H9 (cell line): ENCODE measurements around the gene PPFIA4. TPM values are rescaled to one million over a fixed set of nuclear protein-coding genes. Genes with fewer than 3 reads are reported as not detected.
A peak's percentile ranks its signal among the peaks of the same experiment; 100 is the strongest.

Source experiments
- DNase-seq: peaks from one replicate; pipeline ENCODE4 v3.0.0-alpha.2; 2017
- H2AFZ ChIP-seq: one replicate; pipeline ENCODE4 v1.6.1; 2013; ENCODE audit warnings: mild to moderate bottlenecking, low read length, control low read depth, moderate library complexity
- H2AK5ac ChIP-seq: 2 replicates; pipeline ENCODE4 v1.6.1; 2013; ENCODE audit warnings: low read length, control low read depth, mixed read lengths; ENCODE audit not compliant: insufficient read length
- H2BK120ac ChIP-seq: one replicate; pipeline ENCODE4 v1.6.1; 2013; ENCODE audit warnings: low read depth, mild to moderate bottlenecking, low read length, control low read depth, inconsistent platforms; ENCODE audit not compliant: poor library complexity, severe bottlenecking
- H2BK12ac ChIP-seq: 2 replicates; pipeline ENCODE4 v1.6.1; 2013; ENCODE audit warnings: low read length, control low read depth, mixed read lengths, low read depth; ENCODE audit not compliant: insufficient read length
- H2BK15ac ChIP-seq: 2 replicates; pipeline ENCODE4 v1.6.1; 2013; ENCODE audit warnings: low read depth, low read length, control low read depth
- H2BK20ac ChIP-seq: one replicate; pipeline ENCODE4 v1.6.1; 2013; ENCODE audit warnings: low read depth, mild to moderate bottlenecking, low read length, control low read depth, inconsistent platforms; ENCODE audit not compliant: poor library complexity, severe bottlenecking
- H2BK5ac ChIP-seq: 2 replicates; pipeline ENCODE4 v1.6.1; 2013; ENCODE audit warnings: low read length, control low read depth, mixed read lengths; ENCODE audit not compliant: insufficient read length
- H3K14ac ChIP-seq: 2 replicates; pipeline ENCODE4 v1.6.1; 2013; ENCODE audit warnings: low read length, control low read depth; ENCODE audit not compliant: insufficient read depth
- H3K18ac ChIP-seq: 2 replicates; pipeline ENCODE4 v1.6.1; 2013; ENCODE audit warnings: low read depth, mild to moderate bottlenecking, mixed read lengths, low read length, control low read depth; ENCODE audit not compliant: insufficient read length
- H3K23ac ChIP-seq: 2 replicates; pipeline ENCODE4 v1.6.1; 2013; ENCODE audit warnings: low read length, control low read depth, mixed read lengths, low read depth; ENCODE audit not compliant: insufficient read length
- H3K23me2 ChIP-seq: 2 replicates; pipeline ENCODE4 v1.6.1; 2013; ENCODE audit warnings: low read depth, mild to moderate bottlenecking, mixed read lengths, low read length, control low read depth; ENCODE audit not compliant: insufficient read length, poor library complexity, severe bottlenecking
- H3K27ac ChIP-seq: 2 replicates; pipeline ENCODE4 v1.5.1; 2013; ENCODE audit warnings: low read length, control low read depth, mixed read lengths, low read depth; ENCODE audit not compliant: insufficient read length
- H3K27me3 ChIP-seq: 2 replicates; pipeline ENCODE4 v1.6.1; 2013; ENCODE audit warnings: low read length, control low read depth, inconsistent platforms; ENCODE audit not compliant: insufficient read depth
- H3K4ac ChIP-seq: 2 replicates; pipeline ENCODE4 v1.6.1; 2013; ENCODE audit warnings: low read depth, mild to moderate bottlenecking, control low read depth, inconsistent platforms, low read length, moderate library complexity
- H3K4me1 ChIP-seq: 2 replicates; pipeline ENCODE4 v1.6.1; 2013; ENCODE audit warnings: low read length, control low read depth, inconsistent platforms; ENCODE audit not compliant: insufficient read depth
- H3K4me2 ChIP-seq: 2 replicates; pipeline ENCODE4 v1.6.1; 2013; ENCODE audit warnings: low read length, control low read depth, mixed read lengths; ENCODE audit not compliant: insufficient read length, insufficient read depth
- H3K56ac ChIP-seq: 2 replicates; pipeline ENCODE4 v1.6.1; 2013; ENCODE audit warnings: low read depth, mild to moderate bottlenecking, mixed read lengths, low read length, control low read depth; ENCODE audit not compliant: insufficient read length
- H3K79me1 ChIP-seq: 2 replicates; pipeline ENCODE4 v1.6.1; 2013; ENCODE audit warnings: low read depth, mild to moderate bottlenecking, moderate library complexity, low read length, control low read depth, inconsistent platforms; ENCODE audit not compliant: insufficient read depth, poor library complexity, severe bottlenecking
- H3K79me2 ChIP-seq: 2 replicates; pipeline ENCODE4 v1.6.1; 2013; ENCODE audit warnings: low read length, control low read depth, inconsistent platforms; ENCODE audit not compliant: insufficient read depth
- H3K9ac ChIP-seq: 2 replicates; pipeline ENCODE4 v1.6.1; 2013; ENCODE audit warnings: low read length, control low read depth, mixed read lengths; ENCODE audit not compliant: insufficient read length; ENCODE audit errors: extremely low read depth
- H3K9me3 ChIP-seq: one replicate; pipeline ENCODE4 v1.6.1; 2013; ENCODE audit warnings: low read depth, low read length, inconsistent platforms; ENCODE audit not compliant: control insufficient read depth
- H3T11ph ChIP-seq: one replicate; pipeline ENCODE4 v1.6.1; 2013; ENCODE audit warnings: mild to moderate bottlenecking, low read length, control low read depth, inconsistent platforms
- H4K20me1 ChIP-seq: one replicate; pipeline ENCODE4 v1.6.1; 2013; ENCODE audit not compliant: control insufficient read depth, insufficient read length, insufficient read depth
- H4K5ac ChIP-seq: 2 replicates; pipeline ENCODE4 v1.6.1; 2013; ENCODE audit warnings: low read depth, mild to moderate bottlenecking, mixed read lengths, low read length, control low read depth; ENCODE audit not compliant: insufficient read length
- H4K8ac ChIP-seq: replicated peaks from 2 replicates; pipeline ENCODE4 v1.6.1; 2013; ENCODE audit warnings: low read length, control low read depth, mixed read lengths, low read depth; ENCODE audit not compliant: insufficient read length
- H4K91ac ChIP-seq: 2 replicates; pipeline ENCODE4 v1.6.1; 2013; ENCODE audit warnings: low read depth, mild to moderate bottlenecking, moderate library complexity, mixed read lengths, low read length, control low read depth; ENCODE audit not compliant: insufficient read length
- H3K27ac Mint-ChIP-seq, 3 experiments: 2 replicates in 2 of 3; 3 replicates in 1 of 3; pipeline ENCODE4 v1.8.0; 2020 to 2021; ENCODE audit warnings: mixed read lengths in 3 of 3, mild to moderate bottlenecking in 1 of 3, moderate library complexity in 1 of 3
- H3K27me3 Mint-ChIP-seq: 2 replicates; pipeline ENCODE4 v1.8.0; 2021; ENCODE audit warnings: low read depth, mild to moderate bottlenecking, moderate library complexity, mixed read lengths
- H3K36me3 Mint-ChIP-seq, 3 experiments: 2 replicates in 2 of 3; 3 replicates in 1 of 3; pipeline ENCODE4 v1.8.0; 2020 to 2021; ENCODE audit warnings: low read depth in 3 of 3, mixed read lengths in 3 of 3; ENCODE audit not compliant: insufficient read depth in 1 of 3
- H3K4me1 Mint-ChIP-seq, 2 experiments: 2 replicates each; pipeline ENCODE4 v1.8.0; 2020; ENCODE audit warnings: mixed read lengths in 2 of 2
- H3K4me3 Mint-ChIP-seq, 2 experiments: 2 replicates in 1 of 2; 3 replicates in 1 of 2; pipeline ENCODE4 v1.8.0; 2020 to 2021; ENCODE audit warnings: mild to moderate bottlenecking in 2 of 2, mixed read lengths in 2 of 2, moderate library complexity in 1 of 2
- H3K9me3 Mint-ChIP-seq, 2 experiments: 2 replicates in 1 of 2; 3 replicates in 1 of 2; pipeline ENCODE4 v1.8.0; 2020; ENCODE audit warnings: mild to moderate bottlenecking in 2 of 2, mixed read lengths in 2 of 2, moderate library complexity in 1 of 2
- WGBS: extraction: QIAGEN DNeasy Blood & Tissue Kit; methylation state at CpG from one replicate; pipeline ENCODE4 v1.1.7; 2013; ENCODE audit warnings: missing lambda C conversion rate, low lambda C conversion rate, mixed read lengths; ENCODE audit not compliant: insufficient read length; ENCODE audit errors: extremely low coverage; 5-methylcytosine and 5-hydroxymethylcytosine counted together
- total RNA-seq: library from RNA; stranded (reverse); gene quantifications from 2 replicates; pipeline ENCODE4 v1.2.1, GENCODE V29; 2021
- TF ChIP-seq, protein P1 (sequence below): fragments of 200-600 bp; sonication (generic); conservative IDR thresholded peaks from 3 replicates; pipeline ENCODE4 v1.8.0; 2021; ENCODE audit warnings: antibody characterized with exemption, mild to moderate bottlenecking

The PPFIA4 gene
- total RNA-seq, 1 experiment from 2014 or later, result 3.9 TPM

DNA sequence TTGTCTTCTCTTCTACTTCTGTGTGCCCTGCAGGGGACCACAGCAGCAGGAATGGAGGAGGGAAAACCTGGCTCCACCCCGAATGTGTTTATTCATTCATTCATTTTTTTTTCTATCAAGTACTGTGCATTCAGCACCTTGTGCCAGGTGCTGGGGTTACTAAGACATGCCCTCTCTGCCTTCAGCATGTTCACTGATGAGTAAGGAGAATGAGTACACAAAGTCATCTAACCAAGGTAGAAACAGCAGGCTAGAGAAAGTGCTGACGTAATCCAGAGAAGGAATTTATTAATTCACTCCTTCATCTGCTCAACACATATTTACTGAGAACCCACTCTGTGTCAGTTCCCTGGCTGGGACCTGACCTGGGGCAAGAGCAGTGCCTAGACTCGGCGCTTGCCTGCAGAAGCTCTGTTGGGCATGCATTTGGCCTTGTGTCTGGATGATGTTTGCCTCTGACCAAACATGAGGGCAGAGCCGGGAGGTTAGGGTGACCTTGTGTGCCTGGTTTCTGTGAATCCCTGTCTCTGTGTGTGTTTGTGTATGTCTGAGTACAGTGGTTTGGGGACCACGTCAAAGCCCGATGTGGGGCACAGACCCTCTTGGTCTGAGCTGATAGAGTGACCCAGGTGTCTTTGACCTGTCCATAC, 62.8 kb downstream of the PPFIA4 start:
- H3K18ac ChIP-seq, result no peak overlapping the region
- no peaks in the 10 kb centered on the region for H3K79me2 ChIP-seq
- no peak overlapping the region for H4K8ac ChIP-seq
- Mint-ChIP-seq H3K27me3 (peaks cover 8% of the 10 kb centered on the region), H3K9me3 (peaks cover 0 to 2% of the 10 kb centered on the region in 2 experiments; a peak in 4 of 5 replicates), H3K27ac (no peak overlapping the region), H3K4me1 (peaks cover 28 to 35% of the 10 kb centered on the region in 2 experiments), H3K4me3 (no peak overlapping the region; a peak in 1 of 5 replicates), H3K36me3 (no peaks in the 10 kb centered on the region)
- no peak overlapping the region for H3K14ac ChIP-seq
- no peak overlapping the region for H3K9ac ChIP-seq
- H3K27ac ChIP-seq, result no peak overlapping the region
- no peak overlapping the region for H2BK120ac ChIP-seq
- no peak overlapping the region for H3T11ph ChIP-seq
- no peak overlapping the region for H4K91ac ChIP-seq
- H4K20me1 ChIP-seq, result peaks cover 3% of the 10 kb centered on the region
- H3K56ac ChIP-seq, result no peak overlapping the region
- H2AK5ac ChIP-seq, result no peak overlapping the region
- H4K5ac ChIP-seq, result no peak overlapping the region
- no peaks in the 10 kb centered on the region for H3K27me3 ChIP-seq
- H3K4me1 ChIP-seq, result no peaks in the 10 kb centered on the region
- DNase-seq, result peak; percentile 27
- no peaks in the 10 kb centered on the region for H3K79me1 ChIP-seq
- no peaks in the 10 kb centered on the region for H3K9me3 ChIP-seq
- TF ChIP-seq, protein P1, sequence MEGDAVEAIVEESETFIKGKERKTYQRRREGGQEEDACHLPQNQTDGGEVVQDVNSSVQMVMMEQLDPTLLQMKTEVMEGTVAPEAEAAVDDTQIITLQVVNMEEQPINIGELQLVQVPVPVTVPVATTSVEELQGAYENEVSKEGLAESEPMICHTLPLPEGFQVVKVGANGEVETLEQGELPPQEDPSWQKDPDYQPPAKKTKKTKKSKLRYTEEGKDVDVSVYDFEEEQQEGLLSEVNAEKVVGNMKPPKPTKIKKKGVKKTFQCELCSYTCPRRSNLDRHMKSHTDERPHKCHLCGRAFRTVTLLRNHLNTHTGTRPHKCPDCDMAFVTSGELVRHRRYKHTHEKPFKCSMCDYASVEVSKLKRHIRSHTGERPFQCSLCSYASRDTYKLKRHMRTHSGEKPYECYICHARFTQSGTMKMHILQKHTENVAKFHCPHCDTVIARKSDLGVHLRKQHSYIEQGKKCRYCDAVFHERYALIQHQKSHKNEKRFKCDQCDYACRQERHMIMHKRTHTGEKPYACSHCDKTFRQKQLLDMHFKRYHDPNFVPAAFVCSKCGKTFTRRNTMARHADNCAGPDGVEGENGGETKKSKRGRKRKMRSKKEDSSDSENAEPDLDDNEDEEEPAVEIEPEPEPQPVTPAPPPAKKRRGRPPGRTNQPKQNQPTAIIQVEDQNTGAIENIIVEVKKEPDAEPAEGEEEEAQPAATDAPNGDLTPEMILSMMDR, result no peak
- H3K4me2 ChIP-seq, result no peak overlapping the region
- no peak overlapping the region for H2BK12ac ChIP-seq
- H3K23ac ChIP-seq, result no peak overlapping the region
- no peak overlapping the region for H2BK20ac ChIP-seq
- H3K23me2 ChIP-seq, result no peaks in the 10 kb centered on the region
- no peak overlapping the region for H2BK15ac ChIP-seq
- H3K4ac ChIP-seq, result no peak overlapping the region
- WGBS, result no CpG with 5 or more reads among the region's 7 CpGs
- no peak overlapping the region for H2AFZ ChIP-seq
- no peak overlapping the region for H2BK5ac ChIP-seq
